Measurements from ENCODE around the gene KLHL5. TPM values are rescaled to one million over a fixed set of nuclear protein-coding genes. Genes with fewer than 3 reads are reported as not detected.

Gene KLHL5
- polyA plus RNA-seq, 3 donors: 16.7 to 32.2 (median 23.3) TPM

DNA sequence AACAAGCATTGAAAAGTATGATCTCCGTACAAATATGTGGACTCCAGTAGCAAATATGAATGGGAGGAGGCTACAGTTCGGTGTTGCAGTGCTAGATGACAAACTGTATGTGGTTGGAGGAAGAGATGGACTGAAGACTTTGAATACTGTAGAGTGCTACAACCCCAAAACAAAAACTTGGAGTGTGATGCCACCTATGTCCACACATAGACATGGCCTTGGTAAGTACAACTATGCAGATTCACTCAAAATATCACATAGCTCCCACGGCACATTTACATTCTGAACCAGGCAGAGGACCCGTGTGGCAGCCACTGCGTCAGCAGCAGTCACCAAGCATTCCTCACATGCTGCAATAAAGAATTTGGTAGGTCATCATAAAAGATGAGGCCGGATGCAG is 41.3 kb downstream of the KLHL5 start:
- Histone ChIP-seq H3K27me3 (ENCODE audit: control insufficient read depth in 2 of 2, insufficient read depth in 2 of 2, low read length in 2 of 2) (no peaks in the 10 kb centered on the region), H3K4me3 (replicated peaks in 1 of 3; ENCODE audit: low read depth in 2 of 3, low read length in 3 of 3) (no peak overlapping the region), H2AFZ (ENCODE audit: insufficient read depth, low read depth, low read length, poor library complexity, severe bottlenecking) (no peak overlapping the region), H4K20me1 (ENCODE audit: insufficient read depth, low read length) (no peaks in the 10 kb centered on the region), H3K36me3 (replicated peaks in 1 of 2; ENCODE audit: control insufficient read depth in 1 of 2, insufficient read depth in 2 of 2, low read length in 2 of 2) (peaks cover 30 to 49% of the 10 kb centered on the region in 2 donors), H3K27ac (ENCODE audit: low read depth in 1 of 2, low read length in 2 of 2) (no peak overlapping the region), H3K9me3 (replicated peaks in 1 of 2; ENCODE audit: control insufficient read depth in 1 of 2, insufficient read depth in 1 of 2, low read length in 2 of 2) (no peaks in the 10 kb centered on the region), H3K4me2 (replicated peaks; ENCODE audit: extremely low read depth, low read length, poor library complexity, severe bottlenecking) (no peak overlapping the region), H3K79me2 (ENCODE audit: insufficient read depth, low read length) (no peaks in the 10 kb centered on the region), H3K9ac (ENCODE audit: insufficient read depth, low read length, poor library complexity, severe bottlenecking) (no peak overlapping the region), H3K4me1 (ENCODE audit: control insufficient read depth in 1 of 2, insufficient read depth in 2 of 2, low read length in 2 of 2) (no peaks in the 10 kb centered on the region)
- 100% methylated on average over 1 of the region's 6 CpGs for WGBS (ENCODE audit: insufficient coverage)
- peaks cover 0 to 4% (median 0%) of the 10 kb centered on the region in 7 donors for H3K9me3 Mint-ChIP-seq
- TF ChIP-seq, protein P1, sequence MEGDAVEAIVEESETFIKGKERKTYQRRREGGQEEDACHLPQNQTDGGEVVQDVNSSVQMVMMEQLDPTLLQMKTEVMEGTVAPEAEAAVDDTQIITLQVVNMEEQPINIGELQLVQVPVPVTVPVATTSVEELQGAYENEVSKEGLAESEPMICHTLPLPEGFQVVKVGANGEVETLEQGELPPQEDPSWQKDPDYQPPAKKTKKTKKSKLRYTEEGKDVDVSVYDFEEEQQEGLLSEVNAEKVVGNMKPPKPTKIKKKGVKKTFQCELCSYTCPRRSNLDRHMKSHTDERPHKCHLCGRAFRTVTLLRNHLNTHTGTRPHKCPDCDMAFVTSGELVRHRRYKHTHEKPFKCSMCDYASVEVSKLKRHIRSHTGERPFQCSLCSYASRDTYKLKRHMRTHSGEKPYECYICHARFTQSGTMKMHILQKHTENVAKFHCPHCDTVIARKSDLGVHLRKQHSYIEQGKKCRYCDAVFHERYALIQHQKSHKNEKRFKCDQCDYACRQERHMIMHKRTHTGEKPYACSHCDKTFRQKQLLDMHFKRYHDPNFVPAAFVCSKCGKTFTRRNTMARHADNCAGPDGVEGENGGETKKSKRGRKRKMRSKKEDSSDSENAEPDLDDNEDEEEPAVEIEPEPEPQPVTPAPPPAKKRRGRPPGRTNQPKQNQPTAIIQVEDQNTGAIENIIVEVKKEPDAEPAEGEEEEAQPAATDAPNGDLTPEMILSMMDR (IDR thresholded peaks at IDR 0.05): no peak
- H3K36me3 Mint-ChIP-seq: peaks cover 36% of the 10 kb centered on the region in 2 donors
- H3K4me3 Mint-ChIP-seq: no peak overlapping the region
- DNase-seq: no peak
- intact Hi-C loops (cut with micrococcal nuclease): no loop called here
- H3K27ac Mint-ChIP-seq: no peak overlapping the region
- peaks cover 0 to 1% (median 0%) of the 10 kb centered on the region in 3 donors for H3K27me3 Mint-ChIP-seq (ENCODE audit: low read depth in 3 of 3)
- H3K4me1 Mint-ChIP-seq: no peaks in the 10 kb centered on the region

DNA sequence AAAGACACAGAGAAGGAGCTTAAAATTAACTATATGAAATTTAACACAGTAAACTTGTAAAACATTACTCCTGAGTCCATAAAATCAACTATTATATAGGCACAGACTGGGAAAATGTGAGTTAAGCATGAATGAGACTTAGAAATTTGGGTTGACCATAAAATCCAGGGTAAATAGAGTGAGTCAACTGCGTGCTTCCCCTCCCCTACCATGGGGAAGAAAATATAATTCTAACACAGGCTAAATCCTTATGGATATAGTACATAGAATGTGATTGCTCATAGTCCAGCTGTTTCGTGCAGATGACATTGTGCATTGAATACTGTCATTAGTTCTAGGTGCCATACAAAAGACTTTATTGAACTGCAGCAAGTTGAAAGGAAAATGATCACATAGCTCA is 42.2 kb downstream of the KLHL5 start:
- peaks cover 0 to 1% (median 0%) of the 10 kb centered on the region in 3 donors for H3K27me3 Mint-ChIP-seq (ENCODE audit: low read depth in 3 of 3)
- Histone ChIP-seq H3K9me3 (replicated peaks in 1 of 2; ENCODE audit: control insufficient read depth in 1 of 2, insufficient read depth in 1 of 2, low read length in 2 of 2) (no peaks in the 10 kb centered on the region), H3K27ac (ENCODE audit: low read depth in 1 of 2, low read length in 2 of 2) (no peak overlapping the region), H3K9ac (ENCODE audit: insufficient read depth, low read length, poor library complexity, severe bottlenecking) (no peak overlapping the region), H3K79me2 (ENCODE audit: insufficient read depth, low read length) (no peaks in the 10 kb centered on the region), H3K4me1 (ENCODE audit: control insufficient read depth in 1 of 2, insufficient read depth in 2 of 2, low read length in 2 of 2) (no peaks in the 10 kb centered on the region), H2AFZ (ENCODE audit: insufficient read depth, low read depth, low read length, poor library complexity, severe bottlenecking) (no peak overlapping the region), H3K36me3 (replicated peaks in 1 of 2; ENCODE audit: control insufficient read depth in 1 of 2, insufficient read depth in 2 of 2, low read length in 2 of 2) (peaks cover 30 to 44% of the 10 kb centered on the region in 2 donors), H3K4me2 (replicated peaks; ENCODE audit: extremely low read depth, low read length, poor library complexity, severe bottlenecking) (no peak overlapping the region), H4K20me1 (ENCODE audit: insufficient read depth, low read length) (no peaks in the 10 kb centered on the region), H3K27me3 (ENCODE audit: control insufficient read depth in 2 of 2, insufficient read depth in 2 of 2, low read length in 2 of 2) (no peaks in the 10 kb centered on the region), H3K4me3 (replicated peaks in 1 of 3; ENCODE audit: low read depth in 2 of 3, low read length in 3 of 3) (no peak overlapping the region)
- intact Hi-C loops (cut with micrococcal nuclease): no loop called here
- TF ChIP-seq, protein P1 (IDR thresholded peaks at IDR 0.05): no peak
- peaks cover 39 to 41% of the 10 kb centered on the region in 2 donors for H3K36me3 Mint-ChIP-seq
- H3K9me3 Mint-ChIP-seq: peaks cover 0 to 4% (median 0%) of the 10 kb centered on the region in 7 donors
- WGBS (ENCODE audit: insufficient coverage): no CpG with 5 or more reads among the region's 2 CpGs
- no peak for DNase-seq
- no peak overlapping the region for H3K27ac Mint-ChIP-seq
- no peaks in the 10 kb centered on the region for H3K4me1 Mint-ChIP-seq
- H3K4me3 Mint-ChIP-seq: no peak overlapping the region

All from CD14-positive monocyte (primary cell).